Loucy (cell line): Measurements from ENCODE around the gene C14orf119.

Experiments used
- H2AFZ ChIP-seq: fragments of 200-600 bp; sonication (generic); 2 replicates; pipeline ENCODE4 v1.6.0; 2016; ENCODE audit warnings: antibody characterized with exemption, mild to moderate bottlenecking, low read length, moderate library complexity
- H3F3A ChIP-seq: fragments of 200-600 bp; 2 replicates; pipeline ENCODE4 v1.6.0; 2016; ENCODE audit warnings: antibody characterized with exemption, low read depth, mild to moderate bottlenecking
- H3K27me3 ChIP-seq: fragments of 200-600 bp; sonication (generic); 2 replicates; pipeline ENCODE4 v1.6.1; 2014; ENCODE audit warnings: low read length, mild to moderate bottlenecking; ENCODE audit not compliant: insufficient read depth, poor library complexity, severe bottlenecking
- H3K36me3 ChIP-seq: fragments of 200-600 bp; sonication (generic); 2 replicates; pipeline ENCODE4 v1.6.1; 2016; ENCODE audit warnings: low read length; ENCODE audit not compliant: insufficient read depth
- H3K4me1 ChIP-seq: fragments of 200-600 bp; sonication (generic); 2 replicates; pipeline ENCODE4 v1.5.1; 2014; ENCODE audit warnings: low read length, mild to moderate bottlenecking; ENCODE audit not compliant: insufficient read depth, poor library complexity, severe bottlenecking
- H3K4me2 ChIP-seq: fragments of 200-600 bp; sonication (generic); 2 replicates; pipeline ENCODE4 v1.6.0; 2014; ENCODE audit warnings: antibody characterized with exemption, low read length, low read depth, mild to moderate bottlenecking; ENCODE audit not compliant: poor library complexity, severe bottlenecking
- H3K4me3 ChIP-seq: fragments of 200-600 bp; sonication (generic); 2 replicates; pipeline ENCODE4 v1.5.1; 2014; ENCODE audit warnings: low read length, mild to moderate bottlenecking, mixed read lengths; ENCODE audit not compliant: poor library complexity, severe bottlenecking
- H3K79me2 ChIP-seq: fragments of 200-600 bp; sonication (generic); 2 replicates; pipeline ENCODE4 v1.6.1; 2014; ENCODE audit warnings: low read length; ENCODE audit not compliant: insufficient read depth
- H3K9ac ChIP-seq: fragments of 200-600 bp; sonication (generic); 2 replicates; pipeline ENCODE4 v1.6.0; 2014; ENCODE audit warnings: mild to moderate bottlenecking, low read depth, low read length, moderate library complexity; ENCODE audit not compliant: poor library complexity, severe bottlenecking
- H3K9me2 ChIP-seq: fragments of 200-600 bp; sonication (generic); replicated peaks from 2 replicates; pipeline ENCODE4 v1.6.1; 2016; ENCODE audit warnings: low read depth, low read length, mixed read lengths
- H3K9me3 ChIP-seq: fragments of 200-600 bp; sonication (generic); 2 replicates; pipeline ENCODE4 v1.6.1; 2014; ENCODE audit warnings: mild to moderate bottlenecking, antibody characterized with exemption, low read length, low read depth; ENCODE audit not compliant: insufficient read depth
- H4K20me1 ChIP-seq: fragments of 200-600 bp; sonication (generic); 2 replicates; pipeline ENCODE4 v1.6.0; 2014; ENCODE audit warnings: antibody characterized with exemption, low read length, mild to moderate bottlenecking; ENCODE audit not compliant: insufficient read depth, poor library complexity, severe bottlenecking
- CTCF ChIP-seq: fragments of 200-600 bp; sonication (generic); conservative IDR thresholded peaks from 2 replicates; pipeline ENCODE4 v1.5.1; 2014; ENCODE audit warnings: mild to moderate bottlenecking, antibody characterized with exemption, low read length
- EZH2phosphoT487 ChIP-seq: fragments of 200-600 bp; IDR thresholded peaks from 2 replicates; pipeline ENCODE4 v1.6.1; 2018; ENCODE audit warnings: antibody characterized with exemption, mild to moderate bottlenecking, moderate library complexity, borderline replicate concordance

Gene C14orf119

GRCh38 chr14:23130871-23131270 lies 35.6 kb downstream of the C14orf119 start:
- no peak for TF ChIP-seq EZH2phosphoT487
- no peak for TF ChIP-seq CTCF
- Histone ChIP-seq H4K20me1 (no peaks in the 10 kb centered on the region), H3K4me2 (no peak overlapping the region)

GRCh38 chr14:23131482-23131881 lies 36.2 kb downstream of the C14orf119 start:
- H3K36me3 ChIP-seq = no peaks in the 10 kb centered on the region
- H3K79me2 ChIP-seq = no peaks in the 10 kb centered on the region
- H4K20me1 ChIP-seq = no peaks in the 10 kb centered on the region
- no peak overlapping the region for H2AFZ ChIP-seq
- H3K4me3 ChIP-seq = no peak overlapping the region
- H3F3A ChIP-seq = no peaks in the 10 kb centered on the region
- H3K9me2 ChIP-seq = no peaks in the 10 kb centered on the region
- H3K9me3 ChIP-seq = no peaks in the 10 kb centered on the region
- no peak overlapping the region for H3K4me2 ChIP-seq
- no peaks in the 10 kb centered on the region for H3K27me3 ChIP-seq
- H3K4me1 ChIP-seq = no peaks in the 10 kb centered on the region
- H3K9ac ChIP-seq = no peak overlapping the region
- TF ChIP-seq EZH2phosphoT487 (no peak), CTCF (no peak)

More at GRCh38 chr14:23130871-23131270, 35.6 kb downstream of the C14orf119 start:
- no peaks in the 10 kb centered on the region for H3K79me2 ChIP-seq
- no peaks in the 10 kb centered on the region for H3K4me1 ChIP-seq
- H2AFZ ChIP-seq = no peak overlapping the region
- no peaks in the 10 kb centered on the region for H3K9me2 ChIP-seq
- H3K27me3 ChIP-seq = no peaks in the 10 kb centered on the region
- no peak overlapping the region for H3K9ac ChIP-seq
- no peaks in the 10 kb centered on the region for H3K9me3 ChIP-seq
- H3F3A ChIP-seq = no peaks in the 10 kb centered on the region
- H3K36me3 ChIP-seq = no peaks in the 10 kb centered on the region
- no peak overlapping the region for H3K4me3 ChIP-seq

GRCh38 chr14:23132970-23133369 lies 37.7 kb downstream of the C14orf119 start:
- H3K9me3 ChIP-seq = no peaks in the 10 kb centered on the region
- no peak overlapping the region for H3K9ac ChIP-seq
- no peak overlapping the region for H3K4me3 ChIP-seq
- H3F3A ChIP-seq = no peaks in the 10 kb centered on the region
- H3K9me2 ChIP-seq = no peaks in the 10 kb centered on the region
- no peak overlapping the region for H3K4me2 ChIP-seq
- no peaks in the 10 kb centered on the region for H3K36me3 ChIP-seq
- no peaks in the 10 kb centered on the region for H3K79me2 ChIP-seq
- no peaks in the 10 kb centered on the region for H3K4me1 ChIP-seq
- H3K27me3 ChIP-seq = no peaks in the 10 kb centered on the region
- no peak overlapping the region for H2AFZ ChIP-seq
- no peak for TF ChIP-seq CTCF
- TF ChIP-seq EZH2phosphoT487 = no peak
- H4K20me1 ChIP-seq = no peaks in the 10 kb centered on the region
